ENCODE data around the gene COA6.

The COA6 gene

GRCh38 chr1:234373064-234373958, at the start of gene COA6:
Gene COA6 (plus strand): TSS chr1:234373456. CDS start chr1:234373467, 11 bp downstream.
- peak; percentile 84 to 88 for DNase-seq (ENCODE audit: low read depth in 2 of 2)

DNA sequence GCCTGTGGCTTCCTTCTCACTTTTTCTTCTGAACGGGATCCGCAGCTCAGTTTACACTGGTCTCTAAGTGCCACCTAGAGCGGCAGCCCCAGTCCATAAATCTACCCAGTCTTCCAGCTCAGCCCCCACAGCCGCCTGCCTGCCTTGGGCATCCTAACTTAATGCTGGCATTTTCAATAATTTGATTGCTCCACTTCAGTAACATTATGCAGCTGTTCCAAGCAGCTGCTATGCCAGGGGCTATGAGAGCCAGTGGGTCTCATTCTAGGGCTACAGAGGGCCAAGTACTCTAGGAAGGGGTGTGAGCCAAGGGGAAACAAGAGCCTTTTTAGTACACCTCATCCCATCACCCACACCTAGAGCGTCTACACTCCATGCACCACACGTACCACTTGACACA, 48.4 kb upstream of the COA6 start:
- no peak for DNase-seq (ENCODE audit: low read depth in 2 of 2)

GRCh38 chr1:234325878-234326496, 47.3 kb upstream of the COA6 start:
- no peak for DNase-seq (ENCODE audit: low read depth in 2 of 2)

DNA sequence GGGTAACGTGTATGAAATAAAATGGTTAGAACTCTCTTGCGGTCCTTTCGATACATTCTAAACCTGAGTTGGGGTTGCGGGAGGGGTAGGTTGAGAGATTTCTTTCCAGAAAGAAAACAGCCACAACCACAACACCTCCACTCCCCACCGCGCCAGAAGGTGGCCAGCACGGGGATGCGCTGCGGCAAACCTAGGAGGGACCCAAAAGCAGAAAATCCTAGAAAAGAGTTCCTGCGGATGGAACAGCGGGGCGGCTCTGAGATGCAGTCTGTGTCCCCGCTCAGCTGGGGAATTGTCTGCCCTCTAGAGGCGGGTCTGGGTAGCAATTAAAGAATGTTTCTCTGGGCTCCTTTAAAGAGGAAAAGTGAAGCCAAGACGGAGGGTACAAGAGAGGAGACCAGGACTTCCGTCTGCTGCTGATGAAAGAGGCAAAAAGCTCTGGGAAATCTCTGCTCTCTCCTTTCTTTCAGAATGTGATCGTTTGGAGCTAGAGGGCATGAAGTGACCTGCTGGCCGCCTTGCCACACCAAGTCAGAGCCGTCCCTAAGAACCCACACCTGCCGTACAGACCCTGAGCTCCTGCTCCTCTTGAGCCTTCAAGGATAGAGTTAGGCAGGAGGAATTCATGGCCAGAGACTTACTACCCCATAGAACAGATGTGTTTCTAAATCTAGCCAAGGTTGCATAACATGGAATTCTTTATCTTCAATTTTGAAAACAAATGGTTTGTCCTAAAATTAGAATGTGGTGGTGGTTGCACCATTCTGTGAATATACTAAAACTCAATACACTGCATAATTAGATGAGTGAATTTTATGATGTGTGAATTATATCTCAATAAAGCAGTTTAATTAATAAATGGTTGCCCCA, 46.5 kb upstream of the COA6 start:
- peak; percentile 56 to 62 for DNase-seq (ENCODE audit: low read depth in 2 of 2)

- DNase-seq (ENCODE audit: low read depth in 2 of 2) = no peak
Observed at GRCh38 chr1:234327577-234328164, 45.6 kb upstream of the COA6 start.

- DNase-seq (ENCODE audit: low read depth in 2 of 2) = no peak
Observed at GRCh38 chr1:234330843-234331215, 42.4 kb upstream of the COA6 start.

DNA sequence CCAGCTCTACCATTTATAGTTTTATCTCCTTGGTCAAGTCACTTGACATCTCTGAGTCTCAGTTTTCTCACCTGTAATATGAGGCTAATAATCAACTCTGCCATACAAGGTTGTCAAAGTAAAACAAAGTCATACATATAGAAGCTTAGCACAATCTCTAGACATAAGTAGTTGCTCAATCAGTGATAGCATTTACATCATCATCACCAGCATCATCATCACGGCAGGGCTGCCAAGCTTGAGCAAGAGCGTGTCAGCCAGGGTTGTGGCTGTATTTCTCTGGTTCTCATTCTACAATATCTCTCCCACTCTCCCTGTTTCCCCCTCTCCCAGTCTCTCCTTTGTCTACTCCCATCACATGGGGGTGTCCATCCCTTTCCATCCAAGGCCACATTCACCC, 41.7 kb upstream of the COA6 start:
- no peak for DNase-seq (ENCODE audit: low read depth in 2 of 2)

DNA sequence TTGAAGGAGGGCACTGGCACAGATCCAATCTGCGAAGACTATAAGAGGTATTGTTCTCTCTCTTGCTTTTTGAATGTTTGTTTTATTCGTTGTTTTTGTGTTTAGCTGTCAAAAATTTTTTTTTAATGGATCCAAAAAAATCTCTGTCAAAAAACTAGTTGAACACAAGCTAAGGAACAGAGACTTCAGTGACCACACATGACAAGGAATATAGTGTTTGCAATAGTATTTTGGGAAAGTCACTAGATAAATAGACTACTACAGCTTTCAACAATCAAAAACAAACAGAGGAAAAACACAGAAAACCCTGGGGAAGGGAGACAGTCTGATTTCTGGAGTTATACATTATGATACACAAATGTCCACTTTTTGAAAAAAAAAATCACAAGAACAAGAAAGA, 36.9 kb upstream of the COA6 start:
- DNase-seq (ENCODE audit: low read depth in 2 of 2) = no peak

DNA sequence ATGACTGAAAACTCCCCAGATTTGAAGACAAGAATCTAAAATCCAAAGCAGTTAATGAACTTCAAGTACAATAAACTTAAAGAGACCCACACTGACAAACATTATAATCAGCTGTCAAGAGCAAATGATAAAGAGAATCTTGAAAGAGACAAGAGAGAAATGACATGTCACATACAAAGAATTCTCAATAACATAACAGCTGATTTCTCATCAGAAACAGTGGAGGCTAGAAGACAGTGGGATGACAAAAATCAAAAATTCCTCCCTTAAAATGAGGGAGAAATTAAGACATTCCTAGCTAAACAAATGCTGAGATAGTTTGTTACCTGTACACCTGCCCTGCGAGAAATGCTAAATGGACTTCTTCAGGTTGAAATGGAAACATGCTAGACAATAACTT, 36.0 kb upstream of the COA6 start:
- no peak for DNase-seq (ENCODE audit: low read depth in 2 of 2)

- DNase-seq (ENCODE audit: low read depth in 2 of 2) = no peak
Observed at GRCh38 chr1:234340528-234340927, 32.7 kb upstream of the COA6 start.

DNA sequence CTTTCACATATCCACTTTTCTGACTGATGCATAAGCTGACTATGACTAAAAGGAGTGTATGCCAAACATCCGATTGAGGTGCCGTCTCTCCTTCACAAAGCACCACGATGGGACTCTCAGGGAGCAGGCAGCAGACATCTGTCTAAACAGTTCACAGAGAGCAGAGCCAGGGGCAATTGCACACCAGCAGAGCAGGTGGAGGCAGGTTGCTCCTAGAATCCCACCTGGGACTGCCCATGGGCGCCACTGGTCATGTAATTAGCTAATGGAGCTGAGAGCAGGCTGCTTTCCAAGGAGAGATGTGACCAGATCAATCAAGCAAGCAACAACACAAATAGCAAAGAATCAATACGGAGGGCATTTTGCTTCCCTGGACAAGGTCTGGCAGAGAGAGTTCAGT, 30.5 kb upstream of the COA6 start:
- DNase-seq (ENCODE audit: low read depth in 2 of 2) = no peak

- DNase-seq (ENCODE audit: low read depth in 2 of 2) = no peak
Observed at GRCh38 chr1:234345237-234345636, 28.0 kb upstream of the COA6 start.

DNA sequence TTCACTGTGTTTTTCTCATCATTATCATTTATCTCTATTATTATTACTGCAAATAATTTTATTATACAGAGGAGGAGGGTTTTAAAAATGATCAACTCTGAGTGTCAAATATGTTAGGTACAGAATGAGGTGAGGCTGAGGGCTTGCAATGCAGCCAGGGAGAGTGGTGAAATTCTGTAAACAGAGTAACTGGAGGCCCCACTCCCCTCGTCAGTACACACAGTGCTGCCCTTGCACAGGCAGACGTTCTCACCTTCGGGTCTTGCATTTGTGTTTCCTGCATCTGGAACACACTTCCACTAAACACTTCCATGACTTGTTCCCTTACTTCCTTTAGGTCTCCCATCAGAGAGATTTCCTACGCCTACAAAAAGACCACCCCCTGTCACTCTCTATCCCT, 24.3 kb upstream of the COA6 start:
- no peak for DNase-seq (ENCODE audit: low read depth in 2 of 2)

DNA sequence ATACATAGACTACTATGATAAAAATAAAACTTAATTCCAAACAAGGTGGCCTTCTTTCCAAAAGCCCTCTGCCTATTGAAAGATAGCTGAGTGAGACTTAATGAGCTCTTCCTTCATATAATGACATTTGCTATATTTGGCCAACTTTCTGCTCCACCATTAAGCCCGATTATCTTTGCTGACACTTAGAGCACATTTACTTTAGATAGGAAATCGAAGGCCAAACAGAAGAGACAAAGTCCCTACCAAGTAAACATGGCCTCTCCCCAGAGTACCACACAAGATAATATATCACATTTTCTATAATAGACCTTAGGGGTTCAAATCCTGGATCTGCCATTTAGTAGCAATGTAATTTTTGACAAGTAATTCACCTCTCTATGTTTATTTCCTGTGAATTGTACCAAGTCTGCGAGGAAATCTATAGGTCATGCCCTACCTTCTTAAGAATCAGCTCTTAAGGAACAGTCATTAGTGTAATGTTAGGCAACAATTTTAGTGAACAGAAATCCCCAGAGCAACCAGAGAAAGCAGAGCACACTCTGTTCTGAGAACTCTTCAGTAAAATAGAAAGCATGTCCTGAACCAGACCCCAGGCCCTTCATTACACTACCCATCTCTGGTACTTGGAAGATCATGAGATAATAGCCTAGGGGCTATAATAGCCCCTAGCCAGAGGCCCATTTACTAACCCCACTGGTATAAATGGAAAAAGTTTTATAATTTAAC, 17.3 kb upstream of the COA6 start:
- DNase-seq (ENCODE audit: low read depth in 2 of 2) = no peak

DNA sequence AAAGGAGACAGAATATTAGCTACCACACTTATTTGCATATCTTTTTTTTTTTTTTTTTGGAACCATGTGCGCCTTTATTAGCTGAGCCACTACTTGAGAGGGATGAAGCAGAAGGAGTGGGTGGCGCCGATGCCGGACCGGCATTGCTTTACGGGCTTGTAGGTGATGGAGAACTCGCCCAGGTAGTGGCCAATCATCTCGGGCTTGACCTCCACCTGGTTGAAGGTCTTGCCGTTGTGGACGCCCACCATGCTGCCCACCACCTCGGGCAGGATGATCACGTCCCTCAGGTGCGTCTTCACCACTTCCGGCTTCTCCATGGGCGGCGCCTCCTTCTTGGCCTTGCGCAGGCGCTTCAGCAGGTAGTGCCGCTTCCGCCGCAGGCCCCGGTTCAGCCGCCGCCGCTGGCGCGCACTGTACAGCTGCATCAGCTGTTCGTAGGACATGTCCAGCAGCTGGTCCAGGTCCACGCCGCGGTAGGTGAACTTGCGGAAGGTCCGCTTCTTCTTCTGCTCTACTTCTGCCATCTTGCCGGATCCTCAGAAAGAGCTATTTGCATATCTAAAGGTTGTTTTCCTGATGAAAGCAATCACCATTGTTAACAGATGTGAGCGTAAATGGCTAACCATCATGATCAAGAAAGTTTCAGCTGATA, 16.5 kb upstream of the COA6 start:
- peak in 1 of 2 donors; percentile 30 for DNase-seq (ENCODE audit: low read depth in 2 of 2)

GRCh38 chr1:234357831-234358230, 15.4 kb upstream of the COA6 start:
- no peak for DNase-seq (ENCODE audit: low read depth in 2 of 2)

- DNase-seq (ENCODE audit: low read depth in 2 of 2) = no peak
Observed at GRCh38 chr1:234361102-234361603, 12.1 kb upstream of the COA6 start.

DNA sequence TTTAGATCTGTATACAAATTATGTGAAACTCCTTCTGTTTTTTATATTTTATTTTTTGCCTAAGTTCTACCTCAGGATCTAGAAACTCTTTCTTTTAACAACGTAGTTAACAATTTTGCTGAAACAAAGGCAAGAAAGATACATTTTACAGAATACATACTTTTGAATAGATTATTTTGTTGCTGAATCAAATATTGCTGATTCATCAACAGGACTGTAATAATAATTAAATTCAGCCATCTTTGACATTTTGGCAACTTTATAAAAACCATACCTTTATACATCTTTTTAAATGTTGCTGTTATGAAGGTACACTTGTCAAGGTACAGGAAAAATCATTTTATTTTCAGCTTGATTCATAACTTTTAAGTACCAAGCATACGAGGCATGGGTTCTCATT, 10.7 kb upstream of the COA6 start:
- no peak for DNase-seq (ENCODE audit: low read depth in 2 of 2)

DNA sequence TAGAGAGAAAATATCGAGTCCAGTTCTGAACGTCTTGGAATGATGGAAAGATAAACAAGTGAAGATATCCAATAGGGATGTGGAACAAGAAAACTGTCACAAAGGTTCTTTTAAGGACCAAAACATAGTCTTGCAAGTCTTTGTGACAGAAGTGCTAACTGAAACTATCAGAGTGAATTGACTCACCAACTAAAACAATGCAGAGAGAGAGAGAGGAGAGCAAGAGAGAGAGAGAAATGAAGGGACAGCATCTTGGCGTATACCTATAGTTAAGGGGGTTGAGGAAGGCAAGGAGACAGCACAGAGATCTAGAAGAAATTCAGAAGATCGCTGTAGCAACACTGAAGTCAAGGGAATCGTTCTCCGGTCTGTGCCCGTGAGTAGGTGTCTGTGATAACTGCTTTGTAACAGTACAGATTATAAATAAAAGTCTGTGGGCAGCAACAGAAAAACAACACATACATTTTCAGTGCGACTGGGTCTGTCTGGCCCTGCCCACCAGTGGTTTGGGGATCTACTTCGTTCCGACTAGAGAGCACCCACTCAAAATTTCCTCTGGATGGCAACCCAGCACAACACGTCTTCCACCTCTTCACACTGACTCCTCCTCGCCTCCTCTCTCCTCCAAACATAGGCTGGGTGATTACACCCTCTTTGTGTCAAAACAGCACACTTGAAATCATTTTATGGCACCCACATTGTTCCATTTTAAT, 4.8 kb upstream of the COA6 start:
- no peak for DNase-seq (ENCODE audit: low read depth in 2 of 2)

- no peak for DNase-seq (ENCODE audit: low read depth in 2 of 2)
Observed at GRCh38 chr1:234369033-234369430, 4.2 kb upstream of the COA6 start.
